ENCODE measurements around the gene DDX4.

DNA sequence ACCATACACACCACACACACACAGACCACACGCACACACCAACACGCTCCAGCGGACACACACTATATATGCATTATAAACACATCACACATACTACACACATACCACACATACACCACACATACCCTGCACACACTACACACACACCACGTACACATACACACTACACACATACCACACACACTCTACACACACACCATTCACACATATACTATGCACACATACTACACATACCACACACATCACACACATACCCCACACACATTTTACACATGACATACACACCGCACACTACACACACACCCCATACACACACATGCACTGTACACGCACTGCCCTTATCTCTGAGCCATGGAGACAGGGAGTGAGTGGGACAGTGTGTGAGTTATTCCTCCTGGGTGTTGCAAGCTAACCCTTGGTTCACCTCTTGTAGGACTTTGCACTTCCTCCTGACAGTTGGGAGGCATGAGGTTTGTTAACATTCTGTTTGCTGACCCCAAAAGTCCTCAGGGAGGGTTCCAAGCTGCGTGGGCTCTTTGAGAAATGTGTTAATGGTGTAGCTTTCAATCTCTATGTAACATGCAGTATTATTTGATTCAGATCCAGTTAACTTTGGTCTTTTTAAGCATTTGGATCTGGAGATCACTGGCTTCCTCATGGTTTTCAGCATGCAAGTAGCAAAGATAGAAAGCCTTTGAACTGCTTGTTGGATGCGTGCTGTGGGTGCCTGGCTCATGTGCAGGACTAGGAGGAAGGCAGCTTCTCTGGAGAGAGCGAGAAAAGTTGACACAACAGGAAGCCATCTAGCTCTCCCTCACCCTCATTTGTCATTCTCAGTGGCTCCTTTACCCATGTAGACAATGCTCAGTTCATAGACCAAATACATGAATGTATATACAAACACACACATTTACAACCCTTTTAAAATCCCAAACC, 127.0 kb downstream of the DDX4 start:
- TF ChIP-seq, protein P1, sequence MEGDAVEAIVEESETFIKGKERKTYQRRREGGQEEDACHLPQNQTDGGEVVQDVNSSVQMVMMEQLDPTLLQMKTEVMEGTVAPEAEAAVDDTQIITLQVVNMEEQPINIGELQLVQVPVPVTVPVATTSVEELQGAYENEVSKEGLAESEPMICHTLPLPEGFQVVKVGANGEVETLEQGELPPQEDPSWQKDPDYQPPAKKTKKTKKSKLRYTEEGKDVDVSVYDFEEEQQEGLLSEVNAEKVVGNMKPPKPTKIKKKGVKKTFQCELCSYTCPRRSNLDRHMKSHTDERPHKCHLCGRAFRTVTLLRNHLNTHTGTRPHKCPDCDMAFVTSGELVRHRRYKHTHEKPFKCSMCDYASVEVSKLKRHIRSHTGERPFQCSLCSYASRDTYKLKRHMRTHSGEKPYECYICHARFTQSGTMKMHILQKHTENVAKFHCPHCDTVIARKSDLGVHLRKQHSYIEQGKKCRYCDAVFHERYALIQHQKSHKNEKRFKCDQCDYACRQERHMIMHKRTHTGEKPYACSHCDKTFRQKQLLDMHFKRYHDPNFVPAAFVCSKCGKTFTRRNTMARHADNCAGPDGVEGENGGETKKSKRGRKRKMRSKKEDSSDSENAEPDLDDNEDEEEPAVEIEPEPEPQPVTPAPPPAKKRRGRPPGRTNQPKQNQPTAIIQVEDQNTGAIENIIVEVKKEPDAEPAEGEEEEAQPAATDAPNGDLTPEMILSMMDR (IDR thresholded peaks at IDR 0.05 in 2 of 3, conservative IDR thresholded peaks at IDR 0.05 in 1 of 3; ENCODE audit: insufficient read depth in 2 of 3, low read depth in 1 of 3, low read length in 3 of 3), result no peak
- TF ChIP-seq ZFX (CRISPR knock-in tag; IDR thresholded peaks at IDR 0.05) (no peak), ZFP36 (IDR thresholded peaks at IDR 0.05; ENCODE audit: low read depth, low read length, partially characterized antibody) (no peak), XRCC5 (IDR thresholded peaks at IDR 0.05; ENCODE audit: low read depth, low read length) (no peak), PCBP1 (IDR thresholded peaks at IDR 0.05; ENCODE audit: low read depth, low read length, poor library complexity, severe bottlenecking) (no peak), HCFC1 (IDR thresholded peaks at IDR 0.05; ENCODE audit: low read depth, low read length) (no peak), FOXJ2 (tag; IDR thresholded peaks at IDR 0.05) (no peak), NONO (IDR thresholded peaks at IDR 0.05; ENCODE audit: low read depth in 2 of 2, low read length in 1 of 2) (no peak)
